NCI-H1694 treated with DMSO at 0.1 percent for 48 hours (cell line): ENCODE measurements around the gene MTA2.
"Not testable (repeated sequence)": the region's sequence is repeated elsewhere in the genome, so short reads cannot be mapped to it uniquely, and the experiment has no call there.

Experiments
- DNase-seq: peaks from one replicate; lab custom pipeline; 2025; lab: John Stamatoyannopoulos, UW

The MTA2 gene

DNA sequence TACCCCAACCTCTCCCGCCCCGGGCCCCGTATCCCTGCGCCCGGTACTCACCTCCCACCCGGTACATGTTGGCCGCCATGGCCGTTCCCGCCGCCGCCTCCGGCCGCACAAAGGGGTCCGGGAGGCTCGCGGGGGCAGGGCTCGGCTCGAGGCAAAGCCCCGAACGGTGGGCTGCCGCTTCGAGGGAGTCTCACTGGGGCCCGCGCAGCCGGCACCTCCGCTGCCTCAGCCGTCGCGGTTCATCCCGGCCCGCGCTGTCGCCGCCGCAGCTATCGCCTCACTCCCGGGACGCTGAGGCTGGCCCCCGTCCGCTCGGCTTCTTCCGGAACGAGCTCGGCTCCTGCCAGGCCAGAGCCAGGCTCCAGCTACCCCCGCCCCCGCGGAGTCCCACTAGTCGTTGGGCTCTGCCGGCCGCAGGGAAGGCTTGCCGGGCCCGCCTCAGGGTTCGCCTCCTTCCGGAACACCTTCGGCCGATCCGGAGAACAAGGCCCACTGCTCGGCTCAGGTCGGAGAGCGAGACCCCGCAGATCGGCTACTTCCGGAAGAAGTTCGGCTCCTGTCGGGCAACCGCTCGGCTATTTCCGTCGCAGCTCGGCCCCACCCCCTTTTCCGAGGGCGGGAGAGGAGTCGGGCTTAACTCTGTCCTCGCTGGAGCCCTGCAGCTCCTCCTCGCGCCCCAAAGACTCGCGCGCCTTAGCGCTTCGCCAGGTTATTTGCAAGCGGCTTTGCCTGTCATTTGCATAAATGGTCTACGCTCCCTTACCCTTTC lies at the start of gene MTA2:
Gene MTA2, minus strand, starts transcription at position 494 of the 769 bp plus-strand sequence. Its CDS starts 415 bp downstream, at position 79.
- peak; percentile 94 for DNase-seq

DNA sequence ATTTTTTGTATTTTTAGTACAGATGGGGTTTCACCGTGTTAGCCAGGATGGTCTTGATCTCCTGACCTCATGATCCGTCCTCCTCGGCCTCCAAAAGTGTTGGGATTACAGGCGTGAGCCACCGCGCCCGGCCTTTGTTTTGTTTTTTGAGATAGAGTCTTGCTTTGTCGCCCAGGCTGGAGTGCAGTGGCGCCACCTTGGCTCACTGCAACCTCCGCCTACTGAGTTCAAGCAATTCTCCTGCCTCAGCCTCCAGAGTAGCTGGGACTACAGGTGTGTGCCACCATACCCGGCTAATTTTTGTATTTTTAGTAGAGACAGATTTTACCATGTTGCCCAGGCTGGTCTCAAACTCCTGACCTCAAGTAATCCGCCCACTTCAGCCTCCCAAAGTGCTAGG lies 48.6 kb upstream of the MTA2 start:
- not testable (repeated sequence) for DNase-seq

DNA sequence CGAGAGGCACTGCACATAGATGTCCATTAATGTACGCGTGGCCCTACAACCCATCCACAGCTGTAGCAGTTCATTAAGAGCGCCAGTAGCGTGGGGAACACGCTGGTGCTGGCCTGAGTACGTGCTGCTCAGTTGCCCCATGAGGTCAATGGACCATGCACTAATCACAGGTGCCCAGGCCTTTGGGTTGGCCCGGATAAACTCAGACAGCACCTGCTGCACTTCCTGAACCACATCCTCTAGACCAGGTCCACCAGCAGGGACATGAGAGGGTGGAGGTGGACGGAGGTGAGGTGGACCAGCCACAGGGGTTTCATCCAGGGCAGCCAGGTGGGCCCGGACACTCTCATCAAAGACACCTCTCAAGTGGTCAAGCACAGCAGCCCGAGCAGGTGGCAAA lies 47.8 kb upstream of the MTA2 start:
- no peak for DNase-seq

DNA sequence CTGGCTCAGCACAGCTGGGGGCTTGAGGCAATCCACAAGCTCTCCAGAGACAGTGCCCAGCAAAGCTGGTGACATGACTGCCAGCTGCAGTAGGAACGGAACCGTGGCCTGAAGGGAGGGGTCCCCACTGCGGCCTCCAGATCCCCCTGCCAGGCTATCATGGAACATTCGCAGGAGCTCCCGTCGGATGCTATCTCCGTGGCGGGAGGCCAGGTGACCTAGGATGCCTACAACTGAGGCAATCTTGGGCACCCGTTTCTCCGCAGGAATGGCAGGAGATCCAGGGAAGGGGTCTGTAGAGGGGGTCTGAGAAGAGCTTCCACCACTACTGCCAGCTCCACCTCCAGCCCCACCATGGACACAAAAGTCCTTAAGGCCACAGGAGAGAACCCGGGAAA lies 47.3 kb upstream of the MTA2 start:
- no peak for DNase-seq

DNA sequence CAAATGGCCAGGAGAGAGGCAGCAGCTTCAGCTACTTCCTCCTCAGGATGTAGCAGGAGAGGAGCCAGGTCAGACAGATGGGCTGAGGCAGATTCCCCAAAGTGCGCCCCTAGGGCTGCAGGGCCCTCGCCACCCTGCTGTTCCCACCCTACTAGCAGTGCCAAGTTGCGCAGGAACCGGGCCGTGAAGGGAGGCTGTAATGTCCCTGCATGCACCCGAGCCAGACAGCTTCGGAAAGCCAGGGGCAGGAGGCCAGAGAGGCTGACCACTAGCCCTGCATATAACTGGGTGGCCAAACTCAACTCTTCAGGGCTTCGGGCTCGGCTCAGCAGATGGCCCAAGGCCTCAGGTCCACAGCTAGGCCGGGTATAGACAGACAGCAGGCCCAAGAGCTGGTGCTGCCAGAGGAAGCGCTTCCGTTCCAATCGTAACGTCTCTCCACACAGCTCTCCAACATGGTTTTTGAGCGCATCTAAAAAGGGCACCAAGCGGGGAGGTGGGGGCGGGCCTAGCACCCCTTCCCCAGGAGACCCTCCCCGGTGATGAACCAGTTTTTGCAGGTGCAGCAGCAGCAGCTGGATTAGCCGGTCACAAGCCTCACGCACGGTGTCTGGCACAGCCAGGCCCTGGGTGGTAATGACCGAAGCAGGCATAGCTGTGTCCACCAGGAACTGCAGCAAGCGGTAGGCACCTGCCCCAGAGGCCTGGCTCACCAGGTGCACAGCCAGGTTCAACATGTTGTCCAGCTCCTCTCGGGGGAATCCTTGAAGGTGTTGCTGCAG lies 46.7 kb upstream of the MTA2 start:
- DNase-seq = no peak

DNA sequence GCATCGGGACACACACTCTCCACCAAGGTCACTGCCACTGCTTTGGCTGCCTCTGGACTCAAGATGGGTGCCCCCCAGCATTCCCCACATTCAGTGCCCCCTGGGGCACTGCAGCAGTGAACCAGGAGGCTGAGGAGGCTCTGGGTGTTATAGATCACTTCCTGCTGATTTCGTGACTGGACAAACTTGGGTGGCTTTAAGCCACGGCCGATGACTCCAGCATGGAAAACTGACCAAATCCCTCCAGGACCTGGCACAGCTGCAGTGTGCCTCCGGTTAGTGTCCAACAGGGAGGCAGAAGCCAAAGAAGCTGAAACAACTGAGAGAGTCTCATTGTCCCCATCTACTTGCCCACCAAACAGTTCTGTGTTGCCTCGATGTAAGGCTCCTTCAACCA lies 45.9 kb upstream of the MTA2 start:
- DNase-seq = no peak

DNA sequence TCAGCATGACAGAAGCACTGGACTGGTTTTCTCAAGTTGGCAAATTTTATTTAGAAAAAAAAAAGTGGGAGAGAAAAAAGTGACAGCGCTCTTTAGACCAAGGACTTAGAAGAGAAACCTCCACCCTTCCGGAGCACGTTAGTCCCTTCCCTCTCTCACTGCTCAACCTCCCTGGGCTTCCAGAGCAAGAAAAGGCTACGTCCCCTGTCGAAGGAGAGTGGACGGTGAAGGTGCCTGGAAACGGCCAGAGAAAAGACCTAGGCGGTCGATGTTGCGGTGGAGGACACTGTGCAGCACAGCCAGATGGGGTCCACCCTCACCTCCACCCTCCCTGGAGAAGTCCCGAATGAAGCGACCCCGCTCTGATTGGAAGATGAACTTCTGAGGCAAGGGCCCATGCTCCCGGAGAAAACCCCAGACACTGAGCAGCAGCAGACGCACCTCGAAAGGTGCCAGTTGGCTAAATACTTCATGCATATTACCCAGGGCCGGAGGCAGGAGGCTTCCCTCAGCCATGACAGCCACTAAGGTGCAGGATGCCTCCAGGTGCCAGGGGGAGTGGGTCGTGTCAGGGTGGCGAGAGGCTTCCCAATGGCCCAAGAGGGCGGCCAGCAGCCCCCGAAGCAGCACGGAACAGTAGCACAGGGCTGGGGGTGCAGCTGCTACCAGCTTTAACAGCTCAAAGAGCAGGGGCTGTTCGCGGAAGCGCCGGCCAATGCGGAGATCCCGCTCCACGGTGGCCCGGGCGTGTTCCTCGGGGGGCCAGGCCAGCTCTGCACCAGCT lies 45.4 kb upstream of the MTA2 start:
- no peak for DNase-seq

DNA sequence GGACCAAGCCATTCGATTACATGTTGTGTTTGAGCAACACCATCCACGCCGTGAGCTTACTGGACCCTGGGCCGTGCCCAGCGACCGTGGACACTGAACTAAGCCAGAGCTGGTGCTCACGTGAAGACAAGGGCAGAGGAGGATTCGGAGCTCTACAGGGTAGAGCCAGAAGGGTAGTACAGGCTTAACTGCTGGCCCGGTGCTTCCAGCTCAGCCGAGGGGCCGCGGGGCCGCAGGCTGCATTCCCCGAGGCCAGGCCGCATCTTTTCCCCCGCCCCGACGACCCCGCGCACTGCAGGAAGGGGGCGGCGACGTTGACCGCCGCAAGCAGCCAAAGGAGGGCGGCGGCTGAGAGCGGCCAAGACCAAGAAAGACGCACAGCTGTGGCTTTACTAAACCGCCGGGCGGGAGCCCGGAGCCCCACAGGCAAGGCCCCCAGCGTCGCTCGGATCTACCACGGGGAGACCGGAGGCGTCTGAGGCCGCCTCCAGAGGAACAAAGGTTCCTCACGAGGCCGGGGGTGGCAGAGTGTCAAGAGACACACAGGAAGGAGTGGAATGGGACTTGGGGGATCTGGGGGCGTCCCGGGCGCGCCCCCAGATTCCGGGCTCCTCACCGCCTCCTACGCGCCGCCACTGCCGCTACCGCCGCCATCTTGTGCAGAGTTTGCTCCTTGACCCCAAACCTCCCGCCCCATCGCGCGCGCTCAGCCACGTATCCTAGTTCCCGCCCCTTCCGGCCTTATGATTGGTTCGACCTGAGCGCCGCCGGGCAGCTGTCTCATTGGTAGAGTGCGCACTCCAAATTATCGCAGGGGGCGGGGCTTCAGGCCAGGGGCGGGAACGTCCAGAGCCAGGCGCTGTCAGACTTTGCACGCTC lies 44.5 kb upstream of the MTA2 start, which contains the start of gene GANAB:
Gene GANAB, minus strand, starts transcription at position 668 of the 879 bp plus-strand sequence. Its CDS starts 14 bp downstream, at position 654.
- peak; percentile 90 for DNase-seq

DNA sequence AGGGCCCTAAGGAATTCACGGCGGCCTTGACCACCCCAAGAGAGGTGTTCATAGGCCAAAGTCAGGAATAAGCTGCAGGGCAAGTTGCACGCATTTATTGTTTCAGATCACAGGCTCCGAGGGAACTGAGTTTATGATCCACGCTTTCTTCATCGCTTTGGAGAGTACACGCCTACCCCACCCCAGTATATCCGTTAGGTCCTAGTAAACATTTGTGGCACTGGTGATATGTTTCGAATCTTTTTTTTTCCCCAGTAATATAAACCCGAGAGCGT lies 43.9 kb upstream of the MTA2 start:
- no peak for DNase-seq

DNA sequence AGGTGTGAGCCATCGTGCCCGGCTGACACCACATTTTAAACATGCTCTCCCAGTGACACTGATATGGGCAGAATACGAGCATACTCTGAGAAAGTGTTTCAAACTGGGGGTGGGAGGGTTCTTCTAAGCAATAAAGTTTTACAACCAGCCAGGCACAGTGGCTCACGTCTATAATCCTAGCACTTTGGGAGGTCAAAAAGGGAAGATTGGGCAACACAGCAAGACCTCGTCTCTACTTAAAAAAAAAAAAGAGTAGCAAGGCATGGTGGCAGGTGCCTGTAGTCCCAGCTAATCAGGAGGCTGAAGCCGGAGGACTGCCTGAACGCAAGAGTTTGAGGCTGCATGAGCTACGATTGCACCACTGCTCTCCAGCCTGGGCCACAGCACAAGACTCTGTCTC lies 42.6 kb upstream of the MTA2 start:
- no peak for DNase-seq

DNA sequence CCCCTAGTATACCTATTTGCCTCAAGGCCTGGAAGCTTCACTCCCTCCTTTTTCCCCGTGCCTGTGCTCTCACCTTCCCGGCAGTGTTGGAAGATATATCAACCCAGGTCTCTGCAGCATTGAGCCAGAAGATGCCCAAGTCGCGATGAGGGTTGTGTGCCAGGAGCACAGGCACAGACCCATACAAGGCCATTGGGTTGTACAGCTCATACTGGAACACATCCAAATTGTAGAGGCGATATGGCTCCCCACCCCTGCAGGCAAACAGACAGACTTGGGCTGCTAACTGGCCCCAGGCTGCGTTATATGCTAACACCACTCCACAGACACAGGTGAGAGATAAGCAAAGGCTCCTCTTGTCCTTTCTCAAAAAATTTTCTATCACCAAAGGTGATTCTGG lies 30.8 kb upstream of the MTA2 start:
- no peak for DNase-seq

DNA sequence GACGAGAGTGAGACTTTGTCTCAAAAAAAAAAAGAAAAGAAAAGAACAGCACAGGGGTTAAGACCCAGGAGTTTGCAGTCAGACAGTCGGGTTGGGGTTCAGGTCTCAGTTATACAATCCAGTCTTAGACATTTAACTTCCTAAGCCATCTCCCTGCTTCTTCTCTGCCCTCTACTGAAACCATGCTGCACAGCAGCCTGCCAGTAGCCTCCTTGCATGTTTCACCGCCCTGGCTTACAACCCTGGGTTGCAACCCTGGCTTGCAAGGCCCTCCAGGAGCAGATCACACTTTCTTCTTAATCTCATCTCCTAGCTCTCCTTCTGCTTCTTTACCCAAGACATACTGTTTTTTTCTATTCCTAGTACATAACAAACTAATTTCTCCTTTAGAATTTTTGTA lies 26.0 kb upstream of the MTA2 start:
- no peak for DNase-seq

DNA sequence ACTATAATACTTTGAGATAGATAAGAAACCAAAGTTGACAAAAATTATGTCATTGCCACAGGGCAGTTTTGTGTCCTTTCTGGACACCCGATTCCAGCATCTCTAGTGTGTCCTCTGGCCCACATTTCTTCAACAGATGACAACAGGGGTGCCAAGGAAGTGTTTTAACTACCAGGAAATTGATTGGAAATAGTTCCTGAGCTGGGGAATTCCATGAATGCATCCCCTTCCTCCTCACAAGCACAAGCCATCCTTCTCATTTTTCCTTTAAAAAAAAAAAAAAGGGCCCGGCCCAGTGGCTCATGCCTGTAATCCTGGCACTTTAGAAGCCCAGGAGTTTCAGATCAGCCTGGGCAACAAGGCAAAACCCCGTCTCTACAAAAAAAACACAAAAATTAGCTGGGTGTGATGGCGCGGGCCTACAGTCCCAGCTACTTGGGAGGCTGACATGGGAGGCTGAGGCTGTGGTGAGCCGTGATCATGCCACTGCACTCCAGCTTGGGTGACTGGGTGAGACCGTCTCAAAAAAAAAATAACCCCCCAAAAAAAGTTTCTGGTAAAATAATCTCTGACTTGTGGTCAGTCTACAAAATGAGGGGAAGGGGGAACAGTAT lies 20.9 kb upstream of the MTA2 start:
- no peak for DNase-seq

DNA sequence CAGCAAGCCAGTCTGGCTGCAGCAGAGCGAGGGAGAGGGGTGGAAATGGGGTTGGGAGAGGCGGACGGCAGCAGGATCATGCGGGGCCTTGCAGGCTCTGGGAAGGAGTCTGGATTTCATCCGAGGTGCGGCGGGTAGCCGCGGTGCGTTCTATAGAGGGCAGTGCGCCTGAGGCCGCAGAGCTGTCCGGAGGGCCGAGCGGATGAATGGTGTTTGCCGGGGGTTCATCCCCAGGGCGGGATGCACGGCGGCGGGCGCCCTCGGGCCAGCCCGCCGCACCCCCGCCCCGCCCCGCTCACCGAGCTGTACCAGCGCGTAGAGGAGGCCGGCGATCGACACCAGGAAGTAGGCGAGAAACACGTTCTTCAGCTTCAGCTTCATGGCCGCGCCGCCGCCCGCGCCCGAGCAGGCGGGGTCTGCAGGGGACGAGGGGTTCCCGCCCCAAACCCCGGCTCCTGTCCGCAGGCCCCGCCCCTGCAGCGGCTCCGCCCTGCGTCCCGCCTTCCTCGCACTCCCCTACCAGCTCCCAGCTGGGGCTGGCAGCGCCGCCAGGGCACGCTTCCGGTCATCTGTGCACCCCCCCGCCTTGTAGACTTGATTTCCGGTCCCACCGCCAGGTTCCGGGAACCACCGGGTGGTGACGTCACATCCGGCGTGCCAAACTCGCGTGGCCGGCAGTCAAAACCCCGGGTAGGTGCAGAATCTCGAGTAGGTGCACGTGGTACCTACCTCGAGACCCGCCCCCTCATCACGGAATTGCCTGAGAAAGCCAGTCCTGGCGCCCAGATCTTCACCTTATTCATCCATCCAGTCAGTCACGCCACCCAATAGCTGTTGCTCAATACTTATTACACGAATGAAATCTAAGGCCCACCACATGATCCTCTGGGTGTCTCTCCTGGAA lies 20.2 kb upstream of the MTA2 start, which contains the start of gene B3GAT3:
Gene B3GAT3, minus strand, starts transcription at position 420 of the 904 bp plus-strand sequence. Its CDS starts 39 bp downstream, at position 381.
- DNase-seq = peak; percentile 78

DNA sequence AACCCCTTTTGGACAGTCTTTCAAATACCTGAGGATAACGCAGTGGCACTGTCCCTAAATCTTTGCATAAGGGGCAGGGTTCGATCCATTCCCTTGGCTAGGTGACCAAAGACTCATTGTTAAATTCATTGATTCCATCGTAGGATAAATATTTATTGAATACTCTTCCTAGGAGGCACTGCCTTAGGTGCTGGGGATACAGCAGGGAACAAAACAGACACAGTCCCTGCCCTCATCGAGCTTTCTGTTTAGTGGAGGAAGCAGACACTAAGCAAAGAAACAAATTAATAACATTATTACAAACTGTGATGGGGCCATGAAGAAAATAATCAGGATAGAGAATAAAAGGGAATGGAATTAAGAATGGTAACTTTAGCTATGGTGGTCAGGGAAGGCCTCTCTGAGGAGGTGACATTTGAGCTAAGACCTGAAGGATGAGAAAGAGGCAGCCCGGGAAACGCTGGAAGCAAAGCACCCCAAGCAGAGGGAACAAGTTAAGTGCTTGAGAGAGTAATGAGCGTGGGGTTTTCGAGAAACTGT lies 19.4 kb upstream of the MTA2 start:
- DNase-seq = no peak

DNA sequence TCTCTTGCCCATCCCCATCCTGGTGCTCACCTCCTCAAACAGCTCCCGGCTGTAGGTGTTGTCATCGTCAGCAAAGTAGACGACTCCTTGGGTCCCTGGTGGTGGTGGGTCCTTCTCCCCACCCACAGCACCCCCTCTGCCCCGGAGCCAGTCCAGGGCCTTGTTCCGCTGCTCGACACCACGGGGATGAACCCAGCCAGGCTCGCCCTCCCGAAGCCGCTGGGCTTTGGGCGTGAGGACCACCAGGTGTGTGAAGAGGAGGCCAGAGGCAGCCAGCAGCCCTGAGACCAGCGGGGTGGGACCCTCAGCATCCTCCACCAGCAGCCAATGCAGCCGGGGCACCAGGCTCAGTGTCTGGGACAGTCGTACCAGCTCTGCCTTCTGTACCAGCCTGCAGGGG lies 15.3 kb upstream of the MTA2 start:
- not testable (repeated sequence) for DNase-seq

DNA sequence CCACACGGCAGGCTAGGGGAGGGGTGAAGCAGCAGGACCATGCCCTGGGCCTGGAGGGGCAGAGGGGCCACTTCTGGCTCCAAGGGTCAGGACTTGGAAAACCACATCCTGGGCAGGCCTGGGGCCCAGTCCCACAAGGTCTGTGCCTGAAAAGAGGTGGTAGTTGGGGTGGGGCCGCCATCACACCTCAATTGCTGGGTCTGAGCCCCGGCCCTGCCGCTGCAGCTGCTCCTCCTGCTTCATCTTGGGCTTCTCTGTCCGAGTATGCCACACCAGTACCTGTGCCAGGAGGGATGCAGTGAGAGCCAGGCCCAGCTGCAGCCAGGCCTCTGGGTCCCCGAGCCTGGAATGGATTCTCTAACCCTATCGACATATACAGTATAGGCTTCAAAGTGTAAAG lies 13.9 kb upstream of the MTA2 start:
- DNase-seq = no peak

DNA sequence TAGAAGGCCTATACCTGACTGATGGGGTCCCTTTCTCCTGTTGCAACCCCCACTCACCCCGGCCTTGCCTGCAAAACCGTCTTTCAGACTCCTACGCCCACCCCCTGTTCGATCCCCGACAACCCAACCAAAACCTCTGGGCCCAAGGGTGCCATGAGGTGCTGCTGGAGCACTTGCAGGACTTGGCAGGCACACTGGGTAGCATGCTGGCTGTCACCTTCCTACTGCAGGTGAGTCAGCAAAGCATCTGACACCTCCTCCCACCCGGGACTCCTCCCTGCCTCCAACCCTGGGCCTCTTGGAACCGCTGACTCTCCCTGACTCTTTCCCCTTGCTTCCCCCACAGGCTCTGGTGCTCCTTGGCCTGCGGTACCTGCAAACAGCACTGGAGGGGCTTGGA lies 12.6 kb upstream of the MTA2 start:
- DNase-seq = no peak

DNA sequence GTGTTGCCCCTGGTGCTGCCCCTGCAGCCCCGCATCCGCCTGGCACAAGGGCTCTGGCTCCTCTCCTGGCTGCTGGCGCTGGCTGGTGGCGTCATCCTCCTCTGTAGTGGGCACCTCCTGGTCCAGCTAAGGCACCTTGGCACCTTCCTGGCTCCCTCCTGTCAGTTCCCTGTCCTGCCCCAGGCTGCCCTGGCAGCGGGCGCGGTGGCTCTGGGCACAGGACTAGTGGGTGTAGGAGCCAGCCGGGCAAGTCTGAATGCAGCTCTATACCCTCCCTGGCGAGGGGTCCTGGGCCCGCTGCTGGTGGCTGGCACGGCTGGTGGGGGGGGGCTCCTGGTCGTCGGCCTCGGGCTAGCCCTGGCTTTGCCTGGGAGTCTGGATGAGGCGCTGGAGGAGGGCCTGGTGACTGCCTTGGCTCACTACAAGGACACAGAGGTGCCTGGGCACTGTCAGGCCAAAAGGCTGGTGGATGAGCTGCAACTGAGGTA lies 11.7 kb upstream of the MTA2 start:
- DNase-seq = no peak
